MM.1S (cell line): Measurements from ENCODE around the gene TYW1.
"Not testable (repeated sequence)": the region's sequence is repeated elsewhere in the genome, so short reads cannot be mapped to it uniquely, and the experiment has no call there.

Source experiments
- EZH2 ChIP-seq: fragments of 300-600 bp; sonication (generic); optimal IDR thresholded peaks from 2 replicates; pipeline ENCODE3; 2017; ENCODE audit warnings: low read depth, mild to moderate bottlenecking, antibody characterized with exemption, low read length, mixed read lengths
- EZH2phosphoT487 ChIP-seq: fragments of 300-600 bp; sonication (generic); IDR thresholded peaks from 2 replicates; pipeline ENCODE4 v1.6.1; 2018; ENCODE audit warnings: antibody characterized with exemption, low read length
- TF ChIP-seq, protein P1 (sequence below): fragments of 300-600 bp; sonication (generic); IDR thresholded peaks from 2 replicates; pipeline ENCODE4 v1.5.1; 2016; ENCODE audit warnings: antibody characterized with exemption, low read length, mixed read lengths

DNA sequence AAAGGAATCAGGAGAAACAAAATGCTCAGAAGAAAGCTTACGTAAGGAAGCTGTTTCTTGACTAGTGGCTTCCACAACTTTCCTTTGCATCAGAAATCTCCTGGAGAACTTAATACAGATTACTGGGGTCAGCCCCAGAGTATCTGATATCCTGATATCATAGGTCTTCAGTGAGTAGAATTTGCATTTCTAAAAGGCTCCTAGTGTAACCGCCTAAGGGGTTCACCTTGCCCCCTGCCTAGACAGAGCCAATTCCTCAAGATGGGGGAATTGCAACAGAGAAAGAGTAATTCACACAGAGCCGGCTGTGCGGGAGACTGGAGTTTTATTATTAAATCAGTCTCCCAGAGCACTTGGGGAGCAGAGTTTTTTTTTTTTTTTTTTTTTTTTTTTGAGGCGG lies 251.7 kb downstream of the TYW1 start:
- TF ChIP-seq, protein P1, sequence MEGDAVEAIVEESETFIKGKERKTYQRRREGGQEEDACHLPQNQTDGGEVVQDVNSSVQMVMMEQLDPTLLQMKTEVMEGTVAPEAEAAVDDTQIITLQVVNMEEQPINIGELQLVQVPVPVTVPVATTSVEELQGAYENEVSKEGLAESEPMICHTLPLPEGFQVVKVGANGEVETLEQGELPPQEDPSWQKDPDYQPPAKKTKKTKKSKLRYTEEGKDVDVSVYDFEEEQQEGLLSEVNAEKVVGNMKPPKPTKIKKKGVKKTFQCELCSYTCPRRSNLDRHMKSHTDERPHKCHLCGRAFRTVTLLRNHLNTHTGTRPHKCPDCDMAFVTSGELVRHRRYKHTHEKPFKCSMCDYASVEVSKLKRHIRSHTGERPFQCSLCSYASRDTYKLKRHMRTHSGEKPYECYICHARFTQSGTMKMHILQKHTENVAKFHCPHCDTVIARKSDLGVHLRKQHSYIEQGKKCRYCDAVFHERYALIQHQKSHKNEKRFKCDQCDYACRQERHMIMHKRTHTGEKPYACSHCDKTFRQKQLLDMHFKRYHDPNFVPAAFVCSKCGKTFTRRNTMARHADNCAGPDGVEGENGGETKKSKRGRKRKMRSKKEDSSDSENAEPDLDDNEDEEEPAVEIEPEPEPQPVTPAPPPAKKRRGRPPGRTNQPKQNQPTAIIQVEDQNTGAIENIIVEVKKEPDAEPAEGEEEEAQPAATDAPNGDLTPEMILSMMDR: not testable (repeated sequence)
- not testable (repeated sequence) for TF ChIP-seq EZH2, EZH2phosphoT487
